A673 (cell line): ENCODE measurements around the gene FAM222B.

Experiments used
- EZH2 ChIP-seq: fragments of 200-600 bp; sonication (generic); IDR thresholded peaks from 2 replicates; pipeline ENCODE4 v1.6.1; 2017; ENCODE audit warnings: borderline replicate concordance, low read depth, mild to moderate bottlenecking, mixed read lengths, antibody characterized with exemption, low read length; ENCODE audit not compliant: poor library complexity, severe bottlenecking
- TF ChIP-seq, protein P1 (sequence below): fragments of 300-800, 200-600 bp; sonication (generic); conservative IDR thresholded peaks from 2 replicates; pipeline ENCODE4 v1.5.1; 2017; ENCODE audit warnings: low read depth, mild to moderate bottlenecking, antibody characterized with exemption, low read length, moderate library complexity, mixed read lengths

DNA sequence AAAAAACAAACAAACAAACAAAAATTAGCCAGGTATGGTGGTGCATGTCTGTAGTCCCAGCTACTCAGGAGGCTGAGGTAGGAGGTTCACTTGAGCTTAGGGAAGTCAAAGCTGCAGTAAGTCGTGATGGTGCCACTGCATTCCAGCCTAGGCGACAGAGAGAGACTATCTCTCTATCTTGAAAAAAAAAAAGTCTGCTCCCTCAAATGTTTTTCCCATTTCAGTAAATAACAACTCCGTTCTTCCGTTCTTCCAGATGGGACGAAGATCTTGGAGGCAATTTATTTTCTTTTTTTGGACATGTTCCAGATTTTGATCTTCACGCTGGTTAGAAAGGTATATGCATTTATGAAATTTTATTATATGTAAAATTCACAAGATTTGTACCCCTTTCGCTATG lies 31.2 kb upstream of the FAM222B start:
- TF ChIP-seq, protein P1, sequence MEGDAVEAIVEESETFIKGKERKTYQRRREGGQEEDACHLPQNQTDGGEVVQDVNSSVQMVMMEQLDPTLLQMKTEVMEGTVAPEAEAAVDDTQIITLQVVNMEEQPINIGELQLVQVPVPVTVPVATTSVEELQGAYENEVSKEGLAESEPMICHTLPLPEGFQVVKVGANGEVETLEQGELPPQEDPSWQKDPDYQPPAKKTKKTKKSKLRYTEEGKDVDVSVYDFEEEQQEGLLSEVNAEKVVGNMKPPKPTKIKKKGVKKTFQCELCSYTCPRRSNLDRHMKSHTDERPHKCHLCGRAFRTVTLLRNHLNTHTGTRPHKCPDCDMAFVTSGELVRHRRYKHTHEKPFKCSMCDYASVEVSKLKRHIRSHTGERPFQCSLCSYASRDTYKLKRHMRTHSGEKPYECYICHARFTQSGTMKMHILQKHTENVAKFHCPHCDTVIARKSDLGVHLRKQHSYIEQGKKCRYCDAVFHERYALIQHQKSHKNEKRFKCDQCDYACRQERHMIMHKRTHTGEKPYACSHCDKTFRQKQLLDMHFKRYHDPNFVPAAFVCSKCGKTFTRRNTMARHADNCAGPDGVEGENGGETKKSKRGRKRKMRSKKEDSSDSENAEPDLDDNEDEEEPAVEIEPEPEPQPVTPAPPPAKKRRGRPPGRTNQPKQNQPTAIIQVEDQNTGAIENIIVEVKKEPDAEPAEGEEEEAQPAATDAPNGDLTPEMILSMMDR = no peak
- no peak for TF ChIP-seq EZH2
